K562 (cell line): ENCODE results near the gene HS3ST2. TPM values are rescaled to one million over a fixed set of nuclear protein-coding genes. Genes with fewer than 3 reads are reported as not detected.

Experiments
- FOXA3 ChIP-seq, 2 experiments: fragments of 450-650 bp in 1 of 2; sonication (generic) in 1 of 2; formaldehyde crosslinking; IDR thresholded peaks in 1 of 2; conservative IDR thresholded peaks in 1 of 2; 2 replicates each; pipeline versions ENCODE4 v1.4.0 to v1.8.0; 2020 to 2022; ENCODE audit warnings: mild to moderate bottlenecking in 2 of 2, missing genetic modification reagents in 1 of 2
- RB1 ChIP-seq: fragments of 450-650 bp; IDR thresholded peaks from 2 replicates; pipeline ENCODE4 v1.6.1; 2017; ENCODE audit warnings: low read depth, mild to moderate bottlenecking
- SUPT5H ChIP-seq: fragments of 450-650 bp; IDR thresholded peaks from 2 replicates; pipeline ENCODE4 v1.6.1; 2016
- TAF1 ChIP-seq: IDR thresholded peaks from 2 replicates; pipeline ENCODE4 v1.6.1; 2011; ENCODE audit warnings: mild to moderate bottlenecking, low read length, moderate library complexity; ENCODE audit not compliant: insufficient read depth, control insufficient read depth, severe bottlenecking; ENCODE audit errors: extremely low read depth
- TRIM25 ChIP-seq: fragments of 450-650 bp; IDR thresholded peaks from 2 replicates; pipeline ENCODE4 v1.7.0; 2016; ENCODE audit warnings: borderline replicate concordance
- XRCC4 ChIP-seq: IDR thresholded peaks from one replicate; pipeline ENCODE4 v1.6.1; 2011; ENCODE audit not compliant: insufficient read depth, insufficient read length; ENCODE audit errors: extremely low read depth
- ZNF589 ChIP-seq: fragments of 200-800 bp; sonication (Bioruptor generic); IDR thresholded peaks from 2 replicates; pipeline ENCODE4 v1.6.1; 2016; ENCODE audit warnings: low read depth, missing genetic modification characterization, missing compliant biosample characterization
- polyA plus RNA-seq, 8 experiments: library from polyadenylated mRNA; depleted of rRNA in 4 of 8; stranded (reverse) in 5 of 8; unstranded in 3 of 8; fragments of >200 nt; fragmentation: Nextera tagmentation in 2 of 8; fragmentation: Illumina TruSeq in 1 of 8; extraction: Ambion mirVana in 2 of 8; extraction: Trizol in 1 of 8; gene quantifications; 2 replicates each; pipeline versions ENCODE4 v1.2.1 to v1.2.3, GENCODE V29; 2011 to 2014; ENCODE audit warnings: inconsistent platforms in 1 of 8, missing spikeins in 1 of 8
- total RNA-seq, 7 experiments: library from RNA; depleted of rRNA in 6 of 7; stranded (reverse); fragments of >200 nt in 6 of 7; fragmentation: Illumina TruSeq in 2 of 7; extraction: Trizol in 2 of 7; gene quantifications; 2 replicates each; pipeline versions ENCODE4 v1.2.1 to v1.2.3, GENCODE V29; 2011 to 2021; ENCODE audit warnings: low replicate concordance in 1 of 7
- TF ChIP-seq, protein P1 (sequence below): fragments of 450-650 bp; IDR thresholded peaks from one replicate; pipeline ENCODE4 v1.6.1; 2018; ENCODE audit warnings: mild to moderate bottlenecking, moderate library complexity; ENCODE audit not compliant: partially characterized antibody
- TF ChIP-seq, protein P2 (sequence below): fragments of 250-450 bp; sonication (Bioruptor Pico); IDR thresholded peaks from 2 replicates; pipeline ENCODE4 v1.4.0; 2020; ENCODE audit warnings: mild to moderate bottlenecking, moderate library complexity
- TF ChIP-seq, protein P3 (sequence below): fragments of 200-800 bp; sonication (Bioruptor generic); IDR thresholded peaks from 2 replicates; pipeline ENCODE4 v1.6.1; 2017; ENCODE audit warnings: missing genetic modification characterization, missing compliant biosample characterization

Gene HS3ST2
- total and polyA plus RNA-seq, 9 of the 15 experiments (the other 6 are each of a cell fraction or from before 2014, with no cell fraction given) = not detected

DNA sequence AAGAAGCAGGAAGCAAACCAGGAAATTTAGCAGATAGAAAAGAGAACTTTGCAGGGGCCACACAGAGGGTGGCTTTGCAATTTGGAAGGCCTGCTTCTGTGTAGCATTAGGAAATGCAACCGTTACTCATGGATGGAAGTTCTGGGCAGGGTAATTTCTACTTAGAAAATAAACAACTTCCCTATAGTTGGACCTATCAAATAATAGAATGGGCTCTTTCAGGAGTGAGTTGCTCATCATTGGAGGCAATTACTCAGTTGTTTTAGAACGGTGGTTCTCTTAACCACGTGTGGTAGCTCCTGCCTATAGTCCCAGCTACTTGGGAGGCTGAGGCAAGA lies 25.8 kb upstream of the HS3ST2 start (continued):
- TF ChIP-seq, protein P1, sequence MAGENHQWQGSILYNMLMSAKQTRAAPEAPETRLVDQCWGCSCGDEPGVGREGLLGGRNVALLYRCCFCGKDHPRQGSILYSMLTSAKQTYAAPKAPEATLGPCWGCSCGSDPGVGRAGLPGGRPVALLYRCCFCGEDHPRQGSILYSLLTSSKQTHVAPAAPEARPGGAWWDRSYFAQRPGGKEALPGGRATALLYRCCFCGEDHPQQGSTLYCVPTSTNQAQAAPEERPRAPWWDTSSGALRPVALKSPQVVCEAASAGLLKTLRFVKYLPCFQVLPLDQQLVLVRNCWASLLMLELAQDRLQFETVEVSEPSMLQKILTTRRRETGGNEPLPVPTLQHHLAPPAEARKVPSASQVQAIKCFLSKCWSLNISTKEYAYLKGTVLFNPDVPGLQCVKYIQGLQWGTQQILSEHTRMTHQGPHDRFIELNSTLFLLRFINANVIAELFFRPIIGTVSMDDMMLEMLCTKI = no peak
- TF ChIP-seq TAF1 (no peak), ZNF589 (CRISPR knock-in tag) (no peak), FOXA3 (CRISPR knock-in tag; conservative IDR thresholded peaks at IDR 0.05 in 1 of 2, IDR thresholded peaks at IDR 0.05 in 1 of 2) (no peak), XRCC4 (no peak), RB1 (no peak), TRIM25 (no peak), SUPT5H (no peak)
- TF ChIP-seq, protein P2, sequence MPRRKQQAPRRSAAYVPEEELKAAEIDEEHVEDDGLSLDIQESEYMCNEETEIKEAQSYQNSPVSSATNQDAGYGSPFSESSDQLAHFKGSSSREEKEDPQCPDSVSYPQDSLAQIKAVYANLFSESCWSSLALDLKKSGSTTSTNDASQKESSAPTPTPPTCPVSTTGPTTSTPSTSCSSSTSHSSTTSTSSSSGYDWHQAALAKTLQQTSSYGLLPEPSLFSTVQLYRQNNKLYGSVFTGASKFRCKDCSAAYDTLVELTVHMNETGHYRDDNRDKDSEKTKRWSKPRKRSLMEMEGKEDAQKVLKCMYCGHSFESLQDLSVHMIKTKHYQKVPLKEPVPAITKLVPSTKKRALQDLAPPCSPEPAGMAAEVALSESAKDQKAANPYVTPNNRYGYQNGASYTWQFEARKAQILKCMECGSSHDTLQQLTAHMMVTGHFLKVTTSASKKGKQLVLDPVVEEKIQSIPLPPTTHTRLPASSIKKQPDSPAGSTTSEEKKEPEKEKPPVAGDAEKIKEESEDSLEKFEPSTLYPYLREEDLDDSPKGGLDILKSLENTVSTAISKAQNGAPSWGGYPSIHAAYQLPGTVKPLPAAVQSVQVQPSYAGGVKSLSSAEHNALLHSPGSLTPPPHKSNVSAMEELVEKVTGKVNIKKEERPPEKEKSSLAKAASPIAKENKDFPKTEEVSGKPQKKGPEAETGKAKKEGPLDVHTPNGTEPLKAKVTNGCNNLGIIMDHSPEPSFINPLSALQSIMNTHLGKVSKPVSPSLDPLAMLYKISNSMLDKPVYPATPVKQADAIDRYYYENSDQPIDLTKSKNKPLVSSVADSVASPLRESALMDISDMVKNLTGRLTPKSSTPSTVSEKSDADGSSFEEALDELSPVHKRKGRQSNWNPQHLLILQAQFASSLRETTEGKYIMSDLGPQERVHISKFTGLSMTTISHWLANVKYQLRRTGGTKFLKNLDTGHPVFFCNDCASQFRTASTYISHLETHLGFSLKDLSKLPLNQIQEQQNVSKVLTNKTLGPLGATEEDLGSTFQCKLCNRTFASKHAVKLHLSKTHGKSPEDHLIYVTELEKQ (CRISPR knock-in tag) = no peak
- TF ChIP-seq, protein P3, sequence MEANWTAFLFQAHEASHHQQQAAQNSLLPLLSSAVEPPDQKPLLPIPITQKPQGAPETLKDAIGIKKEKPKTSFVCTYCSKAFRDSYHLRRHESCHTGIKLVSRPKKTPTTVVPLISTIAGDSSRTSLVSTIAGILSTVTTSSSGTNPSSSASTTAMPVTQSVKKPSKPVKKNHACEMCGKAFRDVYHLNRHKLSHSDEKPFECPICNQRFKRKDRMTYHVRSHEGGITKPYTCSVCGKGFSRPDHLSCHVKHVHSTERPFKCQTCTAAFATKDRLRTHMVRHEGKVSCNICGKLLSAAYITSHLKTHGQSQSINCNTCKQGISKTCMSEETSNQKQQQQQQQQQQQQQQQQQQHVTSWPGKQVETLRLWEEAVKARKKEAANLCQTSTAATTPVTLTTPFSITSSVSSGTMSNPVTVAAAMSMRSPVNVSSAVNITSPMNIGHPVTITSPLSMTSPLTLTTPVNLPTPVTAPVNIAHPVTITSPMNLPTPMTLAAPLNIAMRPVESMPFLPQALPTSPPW (CRISPR knock-in tag) = no peak
